HG03378 (cell line): ENCODE data around the gene SMIM20.

Experiments used
- ATAC-seq: cut with Tn5 transposase; IDR thresholded peaks from one replicate; pipeline ENCODE4 v1.9.1; 2021; ENCODE audit warnings: mild to moderate bottlenecking, moderate library complexity; ENCODE audit not compliant: unreplicated experiment

SMIM20 gene

DNA sequence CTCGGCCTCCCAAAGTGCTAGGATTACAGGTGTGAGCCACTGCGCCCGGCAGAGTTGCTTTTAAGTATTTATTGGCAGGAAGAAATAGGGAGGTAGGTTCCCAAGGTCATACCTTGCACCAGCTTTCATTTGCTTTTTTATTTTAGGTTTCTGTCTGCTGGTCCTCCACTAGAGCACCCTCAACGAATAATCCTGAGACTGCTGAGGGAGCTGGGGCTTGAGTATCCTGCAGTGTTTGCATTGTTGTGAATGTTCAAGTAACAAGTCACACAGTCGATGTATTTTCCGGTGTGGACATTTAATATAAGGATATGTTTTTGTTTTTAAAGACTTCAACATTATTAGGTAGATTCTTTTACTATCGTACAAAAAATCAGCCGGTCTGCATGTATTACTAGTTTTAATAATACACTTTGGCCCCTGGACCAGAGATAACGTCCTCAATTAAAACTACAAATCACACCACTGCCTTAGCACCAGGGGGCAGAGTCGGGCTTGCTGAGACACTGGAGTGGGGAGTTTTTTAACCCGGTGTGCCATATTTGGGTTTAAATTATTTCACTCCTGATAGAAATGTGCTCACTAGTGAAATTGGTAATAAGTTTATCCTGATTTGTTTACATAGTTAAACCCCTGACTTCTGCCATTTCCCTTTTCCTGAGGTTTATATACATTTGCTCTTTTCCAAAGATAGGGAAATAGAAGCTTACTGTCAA is 11.6 kb downstream of the SMIM20 start:
- ATAC-seq = no peak

DNA sequence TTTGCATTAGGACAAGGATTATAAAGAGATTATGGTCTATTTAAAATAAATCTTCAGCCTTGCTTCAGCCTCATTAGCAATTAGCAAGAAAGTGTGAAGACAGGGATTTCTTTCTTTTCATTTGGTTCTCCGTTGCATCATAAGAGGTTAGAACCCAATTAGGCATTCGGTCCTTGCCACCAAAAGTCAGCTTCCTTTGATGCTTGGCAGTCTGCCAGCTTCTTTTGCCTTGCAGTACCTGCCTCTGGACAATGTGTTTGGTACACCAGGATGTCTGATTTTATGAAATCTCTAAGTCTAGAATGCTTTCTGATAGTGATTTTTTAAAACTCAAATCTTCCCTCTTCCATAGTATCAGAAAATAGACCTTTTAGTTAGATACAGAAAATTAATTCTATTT is 12.4 kb downstream of the SMIM20 start:
- ATAC-seq = no peak

DNA sequence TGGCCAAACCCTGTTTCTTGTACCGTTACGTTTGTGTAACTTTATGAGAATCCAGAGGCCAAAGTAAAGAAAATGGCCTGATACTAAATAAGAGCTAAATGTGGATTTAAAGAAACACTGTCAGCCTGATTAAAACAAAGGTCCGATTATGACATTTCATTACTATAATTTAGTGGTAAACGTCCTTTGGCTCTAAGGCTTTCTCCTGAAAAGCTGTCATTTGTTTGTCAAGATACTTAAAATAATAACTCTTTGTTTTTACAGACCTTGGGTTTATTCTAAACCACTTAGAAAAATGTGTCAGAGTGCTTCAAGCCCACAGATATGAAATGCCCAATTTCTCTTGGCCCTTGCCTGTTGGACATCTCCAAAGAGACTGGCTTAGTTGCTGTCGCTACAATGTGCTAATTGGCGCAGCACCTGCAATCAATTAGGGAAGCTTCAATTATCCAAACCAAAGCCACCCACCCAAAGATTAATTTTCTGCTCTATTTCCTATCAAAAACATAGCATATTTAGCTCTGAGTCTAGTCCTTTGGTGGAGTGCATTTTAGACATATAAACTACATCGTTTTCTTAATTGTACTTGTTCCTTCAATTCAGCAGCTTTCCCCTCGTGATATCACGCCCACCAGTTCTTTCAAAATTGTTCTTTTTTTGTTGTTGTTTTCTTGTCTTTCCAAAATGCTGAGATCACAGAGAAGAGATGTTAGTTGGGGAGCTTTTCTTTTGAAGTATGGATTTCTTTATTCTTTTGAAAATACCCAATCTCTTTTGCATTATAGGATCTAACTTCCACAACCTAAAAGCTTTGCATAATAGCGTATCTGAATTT is 13.6 kb downstream of the SMIM20 start:
- ATAC-seq = no peak

DNA sequence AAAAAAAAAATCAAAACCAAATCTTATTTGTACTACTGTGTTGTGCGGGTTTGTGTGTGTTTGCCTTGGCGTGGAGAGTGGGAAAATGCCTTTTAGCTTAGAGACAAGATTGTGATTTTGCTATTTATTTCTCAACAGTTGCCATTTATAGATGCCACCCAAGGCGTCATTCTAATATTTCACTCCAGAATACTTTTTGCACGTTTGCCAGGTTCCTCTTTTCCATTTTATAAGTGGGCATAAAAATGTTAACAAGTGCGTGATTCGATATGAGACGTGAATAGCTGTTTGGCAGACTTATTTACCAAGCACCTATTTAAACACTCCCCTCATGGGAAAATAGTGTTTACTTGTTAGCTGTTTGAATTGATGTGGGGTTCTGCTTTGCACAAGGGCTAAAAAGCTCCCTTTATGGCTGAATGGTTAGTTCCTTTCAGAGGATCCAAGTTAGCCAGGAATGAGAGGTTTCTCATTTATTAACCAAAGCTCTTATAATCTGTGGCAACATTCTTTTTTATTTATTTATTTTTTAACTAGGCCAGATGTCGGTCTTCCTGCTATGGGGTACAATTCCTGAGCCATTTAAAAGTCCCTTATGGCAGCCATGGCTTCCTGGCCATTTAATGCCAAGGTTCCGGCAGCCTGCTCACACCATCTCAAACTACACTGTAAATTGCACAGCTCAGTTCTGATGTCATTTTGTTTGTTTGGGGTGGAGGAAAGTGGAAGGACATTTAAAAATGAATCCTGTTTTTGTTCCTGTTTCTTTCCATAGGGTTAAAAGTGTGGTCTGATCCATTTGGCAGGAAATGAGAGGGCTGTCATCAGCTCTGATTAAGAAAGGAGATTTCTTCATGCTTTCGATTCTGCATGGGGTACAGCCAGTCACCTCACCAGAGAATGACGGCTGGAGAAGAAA is 14.6 kb downstream of the SMIM20 start:
- no peak for ATAC-seq

DNA sequence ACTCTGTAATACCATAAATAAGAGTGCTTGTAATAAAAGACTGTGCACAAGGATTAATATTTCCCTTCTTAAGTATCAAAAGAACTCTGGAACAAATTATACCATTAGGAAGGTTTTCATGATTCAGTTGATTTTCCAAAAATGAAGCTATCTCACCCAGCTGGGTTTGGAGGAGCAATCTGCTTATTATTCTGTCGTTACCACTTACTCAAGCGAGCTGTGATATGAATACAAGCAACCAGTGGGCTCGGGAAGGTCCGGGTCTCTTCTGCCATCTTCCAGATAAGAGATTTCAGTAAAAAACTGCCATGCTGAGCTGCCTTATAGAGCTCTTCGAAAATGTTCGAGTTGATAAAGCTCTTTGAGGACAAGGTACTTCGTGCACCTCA is 15.3 kb downstream of the SMIM20 start:
- ATAC-seq = no peak

DNA sequence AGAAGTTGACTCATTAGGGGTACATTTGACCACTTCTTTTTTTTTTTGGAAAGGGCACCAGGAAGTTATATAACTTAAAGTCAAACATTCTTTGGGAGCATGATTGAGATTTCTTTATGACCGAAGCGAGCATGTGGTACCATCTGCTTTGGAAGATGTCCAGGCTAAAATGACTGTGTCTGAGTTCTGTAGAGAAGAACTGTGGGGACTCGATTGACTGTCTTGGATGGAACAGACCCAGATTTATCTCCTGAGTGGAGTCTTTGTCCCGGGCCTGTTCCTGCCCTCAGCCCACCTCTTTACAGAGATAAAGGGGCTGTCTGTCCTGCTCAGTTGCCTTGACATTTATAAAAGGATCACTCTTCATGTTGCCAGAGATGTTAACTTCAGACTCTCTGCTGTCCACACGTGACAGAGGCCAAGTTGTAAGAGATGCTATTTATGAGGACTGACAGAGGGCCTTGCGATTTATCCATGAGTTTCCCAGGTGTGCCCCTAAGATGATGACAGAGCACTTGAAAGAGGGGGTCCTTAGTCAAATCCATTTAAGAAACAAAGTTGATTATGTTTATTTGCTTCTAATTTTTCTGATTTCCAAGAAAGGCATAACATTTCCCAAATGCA is 16.8 kb downstream of the SMIM20 start:
- ATAC-seq = no peak

DNA sequence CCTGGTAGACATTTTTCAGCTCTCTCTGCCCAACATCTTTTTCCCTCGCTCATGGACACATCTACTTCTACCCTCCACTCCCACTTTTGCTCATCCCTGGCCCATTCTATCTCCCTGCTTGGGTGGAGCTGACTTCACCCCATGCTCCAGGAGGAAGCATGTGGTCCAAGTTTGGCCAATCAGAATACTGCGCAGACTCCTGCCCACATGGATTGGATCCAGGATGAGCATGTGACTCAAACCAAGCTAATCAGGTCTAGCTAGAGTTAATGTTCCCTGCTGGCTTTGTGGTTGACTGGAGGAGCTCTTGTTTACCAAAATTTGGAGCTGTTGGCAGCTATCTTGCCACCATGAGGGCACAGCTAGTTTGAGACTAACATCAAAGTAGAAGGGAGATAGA is 22.7 kb downstream of the SMIM20 start:
- no peak for ATAC-seq

DNA sequence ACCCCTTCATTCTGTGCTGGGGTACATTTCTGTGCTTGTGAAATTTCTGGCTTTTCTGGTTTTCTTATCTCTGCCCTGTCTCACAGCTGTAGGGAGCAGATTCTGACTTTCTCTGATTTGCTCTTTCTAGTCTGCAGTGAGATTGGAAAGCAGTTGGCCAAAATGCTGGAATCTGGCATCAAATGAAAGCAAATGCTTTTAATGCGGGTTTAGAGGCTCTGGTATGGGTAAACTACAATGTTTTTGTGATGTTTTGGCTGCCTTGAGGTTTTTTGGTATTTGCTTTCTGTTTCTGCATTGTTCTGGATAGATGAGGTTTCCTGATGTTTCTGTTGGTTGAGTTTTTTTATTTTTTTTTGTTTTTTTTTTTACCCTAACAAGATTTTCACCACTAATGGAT is 23.8 kb downstream of the SMIM20 start:
- ATAC-seq = no peak

DNA sequence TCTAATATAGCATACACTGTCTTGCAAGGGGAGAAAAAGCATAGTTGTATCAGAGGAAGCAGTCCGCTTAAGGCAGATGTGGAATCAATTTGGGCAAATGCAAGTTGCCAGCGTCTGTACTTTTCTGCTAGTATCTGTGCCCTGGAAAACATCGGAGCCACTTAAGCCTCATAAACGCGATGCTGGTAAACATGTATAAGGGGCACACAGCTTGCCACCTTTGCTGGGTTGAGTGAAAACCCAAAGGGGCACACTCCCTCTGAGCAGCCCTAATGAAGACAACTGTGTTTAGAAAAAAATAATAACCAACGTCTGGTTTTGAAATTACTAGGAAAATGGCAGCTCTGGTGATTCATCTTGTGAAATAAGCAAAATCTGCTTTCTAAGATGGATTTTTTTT is 24.3 kb downstream of the SMIM20 start:
- ATAC-seq = no peak

DNA sequence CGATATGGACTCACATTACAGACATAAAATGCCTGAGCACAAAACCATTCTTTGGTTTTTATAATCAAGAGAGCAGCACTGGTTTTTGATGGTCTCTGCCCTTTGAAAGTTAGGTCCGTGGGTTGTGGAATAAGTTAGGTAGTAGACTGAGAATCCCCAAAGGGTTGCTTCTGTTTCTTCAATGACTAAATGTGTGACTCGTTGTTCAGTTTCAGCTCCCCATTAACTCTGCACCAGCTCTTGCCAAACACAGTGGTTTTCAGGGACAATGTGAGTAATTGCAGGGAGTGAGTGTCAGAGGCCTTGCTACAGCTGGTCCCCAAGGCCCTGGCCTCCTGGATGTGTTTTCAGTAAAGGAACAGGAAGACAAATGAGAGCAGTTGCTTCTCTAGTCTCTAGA is 24.8 kb downstream of the SMIM20 start:
- ATAC-seq = peak; percentile 97

DNA sequence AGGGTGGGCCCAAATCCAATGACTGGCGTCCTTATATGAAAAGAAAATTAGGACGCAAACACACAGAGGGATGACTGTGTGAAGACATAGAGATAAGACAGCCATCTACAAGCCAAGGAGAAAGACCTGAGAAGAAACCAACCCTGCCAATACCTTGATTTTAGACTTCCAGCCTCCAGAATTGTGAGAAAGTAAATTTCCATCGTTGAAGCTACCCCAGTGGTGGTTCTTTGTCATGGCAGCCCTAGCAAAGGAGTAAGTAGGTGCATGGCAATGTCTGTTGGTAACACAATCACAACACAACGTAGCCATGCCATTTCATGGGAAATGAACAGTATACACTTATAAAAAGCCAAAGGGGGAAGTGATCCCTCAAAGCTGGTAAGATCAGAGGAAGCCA is 25.3 kb downstream of the SMIM20 start:
- ATAC-seq = no peak

DNA sequence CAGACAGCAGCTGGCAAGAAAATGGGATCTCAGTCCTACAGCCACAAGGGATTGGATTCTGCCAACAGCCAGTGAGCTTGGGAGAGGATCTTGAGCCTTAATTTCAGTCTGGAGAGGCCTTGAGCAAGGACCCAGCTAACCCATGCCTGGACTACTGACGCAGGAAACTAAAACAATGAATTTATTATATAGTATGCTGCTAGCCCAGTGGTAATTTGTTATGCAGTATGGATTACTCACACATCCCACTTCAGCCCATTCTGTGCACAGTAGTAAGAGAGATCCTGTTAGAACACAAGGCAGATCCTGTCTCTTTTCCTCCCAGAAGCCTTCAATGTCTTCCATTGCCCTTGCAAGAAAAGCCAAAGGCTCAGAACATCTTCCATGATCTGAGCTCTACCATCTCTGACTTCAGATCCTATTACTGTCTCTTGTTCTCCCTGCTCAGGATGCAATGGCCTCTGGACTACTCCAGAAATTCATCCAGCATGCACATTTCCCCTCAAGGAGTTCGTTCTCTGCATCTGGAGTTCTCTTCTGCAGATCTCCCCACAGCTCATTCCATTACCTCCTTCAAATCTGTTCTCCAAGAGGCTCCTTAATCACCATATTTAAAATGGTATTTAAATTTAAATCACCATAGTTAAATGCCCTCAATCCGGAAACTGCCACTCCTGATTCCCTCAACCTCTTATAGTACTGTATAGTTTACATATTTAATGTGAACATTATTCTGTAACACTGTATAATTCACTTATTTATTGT is 27.6 kb downstream of the SMIM20 start:
- no peak for ATAC-seq

- no peak for ATAC-seq
Measured at GRCh38 chr4:25943312-25943711, 29.3 kb downstream of the SMIM20 start.

DNA sequence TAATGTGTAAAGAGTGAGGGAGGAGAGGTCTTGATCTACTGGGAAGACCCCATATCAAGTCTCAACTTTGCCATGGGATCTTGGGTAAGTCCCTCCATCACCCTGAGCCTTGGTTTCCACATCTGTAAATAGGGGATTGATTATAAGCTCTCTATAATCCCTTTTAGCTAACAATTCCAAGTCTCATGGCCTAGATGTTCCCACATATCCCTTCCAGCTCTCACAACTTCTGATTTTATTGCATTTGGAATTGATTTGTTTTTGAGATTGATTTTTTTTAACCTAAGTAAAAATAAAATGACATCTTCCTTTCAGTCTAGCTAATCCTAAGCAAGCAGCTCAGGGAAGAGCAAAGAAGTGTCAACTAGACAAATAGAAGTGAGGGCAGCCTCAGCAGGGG is 29.8 kb downstream of the SMIM20 start:
- no peak for ATAC-seq

DNA sequence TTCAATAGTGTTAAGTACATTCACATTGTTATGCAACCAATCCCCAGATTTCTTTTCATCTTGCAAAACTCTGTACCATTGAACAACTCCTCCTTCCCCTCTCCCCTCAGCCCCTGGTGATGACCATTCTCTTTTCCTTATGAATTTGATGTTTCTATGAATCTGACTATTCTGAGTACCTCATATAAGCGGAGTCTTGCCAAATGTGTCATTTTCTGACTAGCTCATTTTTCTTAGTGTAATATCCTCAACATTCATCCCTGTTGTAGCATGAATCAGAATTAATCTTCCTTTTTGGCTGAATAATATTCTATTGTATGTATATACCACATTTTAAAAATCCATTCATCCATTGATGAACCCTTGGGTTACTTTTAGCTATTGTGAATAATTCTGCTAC is 34.0 kb downstream of the SMIM20 start:
- ATAC-seq = no peak

DNA sequence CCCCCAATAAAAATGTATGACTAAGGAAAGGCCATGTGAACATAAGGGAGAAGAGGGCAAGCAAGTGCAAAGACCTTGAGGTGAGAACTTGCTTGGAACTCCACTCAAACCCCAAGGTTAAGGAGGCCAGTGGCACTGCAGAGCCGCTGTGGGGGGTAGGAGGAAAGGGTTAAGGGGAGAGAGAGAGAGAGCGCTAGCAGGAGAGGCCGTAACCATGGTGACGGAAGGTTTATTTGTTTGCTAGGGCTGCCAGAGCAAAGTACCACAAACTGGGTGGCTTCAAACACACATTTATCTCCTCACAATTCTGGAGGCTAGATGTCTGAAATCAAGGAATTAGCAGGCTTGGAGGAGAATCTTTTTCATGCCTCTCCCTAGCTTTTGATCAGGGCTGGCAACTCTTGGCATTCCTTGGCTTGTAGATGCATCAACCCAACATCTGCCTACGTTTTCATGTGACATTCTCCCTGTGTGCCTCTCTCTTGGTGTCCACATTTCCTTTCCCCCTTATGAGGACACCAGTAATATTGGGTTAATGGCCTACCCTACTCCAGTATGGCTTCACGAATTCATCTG is 35.2 kb downstream of the SMIM20 start:
- no peak for ATAC-seq

- ATAC-seq = no peak
Measured at GRCh38 chr4:25949994-25950393, 36.0 kb downstream of the SMIM20 start.

DNA sequence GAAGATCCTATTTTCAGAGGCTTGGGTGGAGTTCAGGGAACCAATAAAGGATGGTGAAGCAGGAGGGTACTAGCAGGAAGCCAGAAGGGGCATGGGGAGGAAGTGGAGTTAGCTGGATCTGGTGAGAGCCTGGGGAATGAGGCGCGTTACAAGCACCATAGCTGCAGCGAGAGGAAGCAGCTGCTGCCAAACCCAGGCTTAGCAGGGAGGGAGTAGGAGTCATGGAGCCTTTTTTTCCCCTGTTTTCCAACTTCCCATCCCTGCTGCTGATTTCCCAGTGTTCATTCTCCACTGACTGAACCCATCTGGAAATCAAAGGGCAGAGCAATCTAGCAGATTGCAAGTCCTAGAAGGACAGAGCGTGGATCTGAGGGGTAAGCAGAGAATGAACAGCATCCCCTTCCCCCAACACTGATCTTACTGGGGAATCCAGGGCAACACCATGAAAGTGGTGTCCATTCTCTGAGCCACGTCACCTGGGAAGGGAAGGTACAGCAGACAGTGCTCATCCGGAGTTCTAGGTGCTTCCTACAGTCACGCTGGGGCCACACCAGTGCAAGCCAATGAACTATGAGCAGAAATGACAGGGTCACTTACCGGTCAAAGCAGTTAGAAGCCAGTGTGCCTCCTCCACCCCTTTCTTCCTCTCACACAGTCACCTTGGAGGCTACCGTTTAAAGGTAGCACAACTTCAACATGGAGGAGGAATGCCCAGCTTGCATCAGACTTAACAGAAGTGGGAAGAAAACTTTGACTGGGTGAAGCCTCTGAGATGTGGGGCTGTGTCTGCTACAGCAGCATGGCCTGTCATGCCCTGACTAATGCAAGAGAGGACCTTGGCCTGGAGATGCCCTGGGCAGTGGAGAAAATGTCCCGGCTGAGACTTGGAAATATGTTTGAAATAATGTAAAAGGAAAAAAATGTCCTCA is 36.7 kb downstream of the SMIM20 start:
- ATAC-seq = no peak
